ENCODE results near the gene DIP2A.

DNA sequence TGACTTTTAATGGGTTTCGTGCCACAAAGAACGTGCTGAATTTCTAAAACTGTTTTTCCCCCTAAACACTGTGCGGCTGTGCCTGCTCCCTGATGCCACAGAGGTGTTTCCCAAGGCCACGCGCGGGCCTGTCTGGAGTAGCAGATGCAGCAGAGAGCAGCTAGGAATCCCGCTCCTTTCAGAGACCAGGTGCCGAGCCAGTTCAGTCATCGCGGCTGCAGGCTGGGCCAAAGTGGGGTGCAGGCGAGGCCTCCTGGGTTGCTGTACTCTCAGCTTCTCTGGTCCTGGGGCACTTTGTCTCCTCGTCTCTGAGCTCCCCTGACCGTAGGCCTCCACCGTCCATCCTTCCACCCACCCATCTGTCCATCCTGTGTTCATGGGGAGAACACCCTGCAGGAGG is 17.4 kb upstream of the DIP2A start:
- TF ChIP-seq, protein P1, sequence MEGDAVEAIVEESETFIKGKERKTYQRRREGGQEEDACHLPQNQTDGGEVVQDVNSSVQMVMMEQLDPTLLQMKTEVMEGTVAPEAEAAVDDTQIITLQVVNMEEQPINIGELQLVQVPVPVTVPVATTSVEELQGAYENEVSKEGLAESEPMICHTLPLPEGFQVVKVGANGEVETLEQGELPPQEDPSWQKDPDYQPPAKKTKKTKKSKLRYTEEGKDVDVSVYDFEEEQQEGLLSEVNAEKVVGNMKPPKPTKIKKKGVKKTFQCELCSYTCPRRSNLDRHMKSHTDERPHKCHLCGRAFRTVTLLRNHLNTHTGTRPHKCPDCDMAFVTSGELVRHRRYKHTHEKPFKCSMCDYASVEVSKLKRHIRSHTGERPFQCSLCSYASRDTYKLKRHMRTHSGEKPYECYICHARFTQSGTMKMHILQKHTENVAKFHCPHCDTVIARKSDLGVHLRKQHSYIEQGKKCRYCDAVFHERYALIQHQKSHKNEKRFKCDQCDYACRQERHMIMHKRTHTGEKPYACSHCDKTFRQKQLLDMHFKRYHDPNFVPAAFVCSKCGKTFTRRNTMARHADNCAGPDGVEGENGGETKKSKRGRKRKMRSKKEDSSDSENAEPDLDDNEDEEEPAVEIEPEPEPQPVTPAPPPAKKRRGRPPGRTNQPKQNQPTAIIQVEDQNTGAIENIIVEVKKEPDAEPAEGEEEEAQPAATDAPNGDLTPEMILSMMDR (conservative IDR thresholded peaks at IDR 0.05), result no peak
- no peak for TF ChIP-seq ZFX (IDR thresholded peaks at IDR 0.05)

All from C4-2B (cell line).